Kidney (tissue), 14 donors: ENCODE data around the gene PBX3. TPM values are rescaled to one million over a fixed set of nuclear protein-coding genes. Genes with fewer than 3 reads are reported as not detected.

Experiments
- DNase-seq, 5 donors: peaks; one replicate each; pipeline ENCODE4 v3.0.0-alpha.2; 2013 to 2020
- FAIRE-seq: peaks from 2 replicates; lab custom pipeline; 2012; peaks lifted over from hg19 to GRCh38; lab: Jason Lieb, UNC
- H3K27ac ChIP-seq, 2 donors: one replicate each; pipeline ENCODE4 v1.7.0; 2013; ENCODE audit warnings: low read depth in 2 of 2, low read length in 2 of 2, inconsistent platforms in 1 of 2
- H3K27me3 ChIP-seq: one replicate; pipeline ENCODE4 v1.7.1; 2013; ENCODE audit warnings: low read length, inconsistent platforms; ENCODE audit not compliant: control insufficient read depth, insufficient read depth
- H3K36me3 ChIP-seq, 3 donors: one replicate each; pipeline versions ENCODE4 v1.7.0 to v1.7.1; 2013; ENCODE audit warnings: low read length in 3 of 3, control low read depth in 1 of 3, inconsistent platforms in 1 of 3; ENCODE audit not compliant: insufficient read depth in 3 of 3, control insufficient read depth in 2 of 3
- H3K4me1 ChIP-seq, 3 donors: one replicate each; pipeline versions ENCODE4 v1.7.0 to v1.7.1; 2013; ENCODE audit warnings: low read length in 3 of 3, inconsistent platforms in 1 of 3, low read depth in 1 of 3; ENCODE audit not compliant: control insufficient read depth in 2 of 3, insufficient read depth in 2 of 3
- H3K4me3 ChIP-seq, 3 donors: one replicate each; pipeline versions ENCODE4 v1.7.0 to v1.8.1; 2013; ENCODE audit warnings: low read length in 3 of 3, control low read depth in 1 of 3, inconsistent platforms in 1 of 3
- H3K9ac ChIP-seq, 3 donors: one replicate each; pipeline versions ENCODE4 v1.7.0 to v1.7.1; 2013; ENCODE audit warnings: low read length in 3 of 3, control low read depth in 1 of 3, inconsistent platforms in 1 of 3
- H3K9me3 ChIP-seq, 3 donors: one replicate each; pipeline versions ENCODE4 v1.7.0 to v1.7.1; 2013; ENCODE audit warnings: low read length in 3 of 3, control low read depth in 1 of 3, inconsistent platforms in 1 of 3; ENCODE audit not compliant: control insufficient read depth in 2 of 3, insufficient read depth in 1 of 3
- intact Hi-C: fragments of 100-400 bp; cut with DNase I; formaldehyde crosslinking; loops from one replicate; pipeline ENCODE4 v1.11.1; 2022
- polyA plus RNA-seq: library from polyadenylated mRNA; stranded (reverse); fragments of 350-450 nt; fragmentation: Illumina TruSeq; extraction: RNeasy Lipid Tissue Mini Kit (QIAGEN cat#74804); gene quantifications from one replicate; pipeline ENCODE4 v1.2.3, GENCODE V29; 2014; ENCODE audit warnings: low read depth, low replicate concordance; ENCODE audit not compliant: insufficient read depth
- total RNA-seq: library from RNA; stranded (reverse); fragmentation: NEBNext Ultra II Directional; extraction: Animal tissue kit (Norgen Biotek cat#: 25700); gene quantifications from one replicate; pipeline ENCODE4 v1.2.1, GENCODE V29; 2021
- TF ChIP-seq, protein P1 (sequence below): IDR thresholded peaks from 3 replicates; pipeline ENCODE4 v1.5.1; 2012; ENCODE audit warnings: mild to moderate bottlenecking, moderate library complexity, borderline replicate concordance; ENCODE audit not compliant: insufficient read depth; ENCODE audit errors: extremely low read depth
- donor health status: control.
- donor health status: control.
- donor health status: control.
- donor health status: control.
- donor health status: control.
- donor health status: DM: yes; HTN: yes; CAD: no.
- donor health status: Normal renal cell carcinoma (clear cell type).

The PBX3 gene
- total and polyA plus RNA-seq, 2 donors from 2014 or later = 10.2 to 23.6 TPM

DNA sequence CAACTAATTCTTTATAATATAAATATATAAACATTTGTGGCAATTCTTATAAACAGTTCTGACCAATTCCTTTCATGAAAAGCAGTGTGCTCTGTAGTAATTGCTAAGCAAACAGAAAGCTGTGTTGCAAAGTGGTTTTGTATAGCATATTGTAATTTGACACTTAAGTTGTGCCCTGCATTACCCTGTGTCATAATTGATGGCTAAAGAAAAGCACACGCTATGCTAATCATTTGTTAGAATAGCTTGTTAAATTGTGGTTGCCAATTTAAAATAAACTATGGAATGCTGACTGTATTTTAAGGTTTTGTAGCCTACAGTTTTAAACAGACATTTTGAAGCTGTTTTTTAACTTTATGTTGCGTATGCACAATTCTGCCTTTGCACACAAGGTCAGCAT is 140.0 kb downstream of the PBX3 start:
- FAIRE-seq (no peak), DNase-seq (peak in 2 of 5 donors; percentile 34 to 49)
- H3K9me3 ChIP-seq = no peaks in the 10 kb centered on the region

GRCh38 chr9:125888211-125888610 is 141.0 kb downstream of the PBX3 start:
- Histone ChIP-seq H3K4me1 (peaks cover 0 to 3% (median 0%) of the 10 kb centered on the region in 3 donors), H3K9ac (no peak overlapping the region), H3K27me3 (no peaks in the 10 kb centered on the region), H3K4me3 (no peak overlapping the region), H3K27ac (no peak overlapping the region), H3K9me3 (no peaks in the 10 kb centered on the region), H3K36me3 (no peaks in the 10 kb centered on the region)
- no peak for DNase-seq
- TF ChIP-seq, protein P1, sequence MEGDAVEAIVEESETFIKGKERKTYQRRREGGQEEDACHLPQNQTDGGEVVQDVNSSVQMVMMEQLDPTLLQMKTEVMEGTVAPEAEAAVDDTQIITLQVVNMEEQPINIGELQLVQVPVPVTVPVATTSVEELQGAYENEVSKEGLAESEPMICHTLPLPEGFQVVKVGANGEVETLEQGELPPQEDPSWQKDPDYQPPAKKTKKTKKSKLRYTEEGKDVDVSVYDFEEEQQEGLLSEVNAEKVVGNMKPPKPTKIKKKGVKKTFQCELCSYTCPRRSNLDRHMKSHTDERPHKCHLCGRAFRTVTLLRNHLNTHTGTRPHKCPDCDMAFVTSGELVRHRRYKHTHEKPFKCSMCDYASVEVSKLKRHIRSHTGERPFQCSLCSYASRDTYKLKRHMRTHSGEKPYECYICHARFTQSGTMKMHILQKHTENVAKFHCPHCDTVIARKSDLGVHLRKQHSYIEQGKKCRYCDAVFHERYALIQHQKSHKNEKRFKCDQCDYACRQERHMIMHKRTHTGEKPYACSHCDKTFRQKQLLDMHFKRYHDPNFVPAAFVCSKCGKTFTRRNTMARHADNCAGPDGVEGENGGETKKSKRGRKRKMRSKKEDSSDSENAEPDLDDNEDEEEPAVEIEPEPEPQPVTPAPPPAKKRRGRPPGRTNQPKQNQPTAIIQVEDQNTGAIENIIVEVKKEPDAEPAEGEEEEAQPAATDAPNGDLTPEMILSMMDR = no peak
- FAIRE-seq = no peak
- intact Hi-C loops = no loop called here

More for the DNA sequence above, 140.0 kb downstream of the PBX3 start:
- no peak overlapping the region for H3K27ac ChIP-seq
- intact Hi-C loops = no loop called here
- no peaks in the 10 kb centered on the region for H3K27me3 ChIP-seq
- no peak overlapping the region for H3K9ac ChIP-seq
- peaks cover 0 to 3% (median 0%) of the 10 kb centered on the region in 3 donors for H3K4me1 ChIP-seq
- TF ChIP-seq, protein P1 = no peak
- no peak overlapping the region for H3K4me3 ChIP-seq
- H3K36me3 ChIP-seq = no peaks in the 10 kb centered on the region

DNA sequence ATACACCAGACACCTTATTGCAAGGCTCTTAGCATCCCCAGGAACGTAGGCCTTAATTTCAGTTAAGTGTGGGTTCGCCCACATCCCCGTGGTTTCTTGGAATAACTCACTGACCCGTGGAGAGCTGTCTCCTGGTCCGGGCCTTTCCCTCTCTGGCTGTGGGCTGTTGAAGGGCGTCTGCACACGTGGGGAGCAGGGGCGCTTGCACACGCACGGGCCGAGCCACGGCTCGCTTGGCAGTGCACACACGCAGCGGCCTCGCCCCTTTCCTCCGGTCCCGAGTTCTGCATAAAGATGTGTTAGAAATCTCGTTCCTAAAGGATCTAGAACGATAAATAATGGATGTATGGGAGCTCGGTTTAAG is 141.9 kb downstream of the PBX3 start:
- peak overlapping the region in 2 of 3 donors; percentile 31 to 53 for H3K9ac ChIP-seq
- peak overlapping the region; percentile 63 to 74 (median 65) for H3K4me3 ChIP-seq
- H3K4me1 ChIP-seq = peaks cover 0 to 3% (median 0%) of the 10 kb centered on the region in 3 donors
- no peak overlapping the region for H3K27ac ChIP-seq
- TF ChIP-seq, protein P1 = no peak
- no peaks in the 10 kb centered on the region for H3K27me3 ChIP-seq
- H3K36me3 ChIP-seq = no peaks in the 10 kb centered on the region
- no peaks in the 10 kb centered on the region for H3K9me3 ChIP-seq
- no peak for FAIRE-seq
- intact Hi-C loops = no loop called here
- DNase-seq = peak in 4 of 5 donors; percentile 39 to 68 (median 41)
